ENCODE data around the gene PLXNA4.

The PLXNA4 gene

DNA sequence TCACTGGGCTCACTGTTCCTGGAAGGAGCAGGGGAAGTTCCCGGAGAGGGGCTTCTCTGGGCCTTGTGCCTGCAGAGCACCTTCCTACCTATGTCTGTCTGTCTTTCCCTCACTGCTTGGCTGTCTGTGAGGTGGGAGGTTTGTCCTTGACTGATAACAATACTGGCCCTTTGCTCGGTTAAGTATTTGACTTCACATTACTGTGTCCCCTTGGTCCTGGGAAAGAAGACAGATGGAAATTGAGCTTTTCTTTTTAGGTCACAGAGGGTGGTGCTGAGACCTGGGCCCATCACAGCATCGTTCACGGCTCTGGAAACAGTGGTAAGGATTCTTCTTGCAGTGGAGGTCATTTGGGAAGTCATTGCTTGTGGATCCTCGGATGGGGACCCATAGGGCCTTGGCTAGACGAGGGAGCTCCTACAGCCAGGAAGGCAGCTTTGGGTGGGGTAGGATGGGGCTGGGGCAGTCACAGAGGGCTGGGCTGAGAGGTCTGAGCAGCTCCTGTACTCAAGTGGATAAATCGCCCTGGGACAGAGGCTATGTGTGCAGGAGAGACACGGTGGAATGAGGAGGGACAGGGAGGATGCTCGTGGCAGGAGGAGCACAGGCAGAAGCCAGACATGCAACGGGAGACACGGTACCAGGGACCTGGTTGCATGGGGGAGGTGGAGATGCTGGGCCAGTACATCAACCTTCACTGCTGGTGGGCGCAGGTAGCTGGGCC is 450.2 kb downstream of the PLXNA4 start:
- DNase-seq (ENCODE audit: low read depth, low spot score): no peak
- TF ChIP-seq CTCF (IDR thresholded peaks at IDR 0.05; ENCODE audit: low read depth, low read length): no peak
- H3K4me3 ChIP-seq (ENCODE audit: low read depth, low read length): no peak overlapping the region
- in situ Hi-C loops (cut with HindIII; ENCODE audit: low sequenced_read_pairs): no loop called here

DNA sequence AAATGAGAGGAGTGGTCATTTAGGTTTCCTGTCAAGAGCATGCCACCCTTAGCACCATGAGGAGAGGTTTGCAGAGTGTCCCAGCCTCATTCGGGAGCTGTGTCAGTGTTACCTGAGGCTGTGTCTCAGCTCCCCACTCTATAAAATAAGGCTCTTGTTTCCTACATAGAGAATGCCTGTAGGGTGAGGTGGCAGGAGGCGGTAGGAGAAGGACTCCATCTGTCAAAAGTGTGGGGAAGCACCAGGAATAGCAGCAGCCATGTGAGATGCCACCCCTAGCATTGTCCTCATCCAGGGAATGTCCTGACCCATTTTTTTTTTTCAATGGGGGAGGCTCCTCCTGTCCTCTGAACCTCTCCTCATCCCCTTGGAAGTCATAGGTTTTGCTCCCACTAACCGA is 451.2 kb downstream of the PLXNA4 start:
- in situ Hi-C loops (cut with HindIII; ENCODE audit: low sequenced_read_pairs): no loop called here
- no peak for TF ChIP-seq CTCF (IDR thresholded peaks at IDR 0.05; ENCODE audit: low read depth, low read length)
- DNase-seq (ENCODE audit: low read depth, low spot score): no peak
- H3K4me3 ChIP-seq (ENCODE audit: low read depth, low read length): no peak overlapping the region

GRCh38 chr7:132124575-132124974 is 451.7 kb downstream of the PLXNA4 start:
- no peak for DNase-seq (ENCODE audit: low read depth, low spot score)
- H3K4me3 ChIP-seq (ENCODE audit: low read depth, low read length): no peak overlapping the region
- TF ChIP-seq CTCF (IDR thresholded peaks at IDR 0.05; ENCODE audit: low read depth, low read length): no peak
- in situ Hi-C loops (cut with HindIII; ENCODE audit: low sequenced_read_pairs): no loop called here

- no peak for DNase-seq (ENCODE audit: low read depth, low spot score)
- in situ Hi-C loops (cut with HindIII; ENCODE audit: low sequenced_read_pairs): no loop called here
- no peak for TF ChIP-seq CTCF (IDR thresholded peaks at IDR 0.05; ENCODE audit: low read depth, low read length)
- no peak overlapping the region for H3K4me3 ChIP-seq (ENCODE audit: low read depth, low read length)
Measured at GRCh38 chr7:132123773-132124172, 452.5 kb downstream of the PLXNA4 start.

- TF ChIP-seq CTCF (IDR thresholded peaks at IDR 0.05; ENCODE audit: low read depth, low read length): no peak
- no peak for DNase-seq (ENCODE audit: low read depth, low spot score)
- in situ Hi-C loops (cut with HindIII; ENCODE audit: low sequenced_read_pairs): no loop called here
- H3K4me3 ChIP-seq (ENCODE audit: low read depth, low read length): no peak overlapping the region
Measured at GRCh38 chr7:132122901-132123300, 453.4 kb downstream of the PLXNA4 start.

- no peak for DNase-seq (ENCODE audit: low read depth, low spot score)
- TF ChIP-seq CTCF (IDR thresholded peaks at IDR 0.05; ENCODE audit: low read depth, low read length): no peak
- in situ Hi-C loops (cut with HindIII; ENCODE audit: low sequenced_read_pairs): no loop called here
Measured at GRCh38 chr7:132121987-132122386, 454.3 kb downstream of the PLXNA4 start.

More at GRCh38 chr7:132121987-132122386, 454.3 kb downstream of the PLXNA4 start:
- no peak overlapping the region for H3K4me3 ChIP-seq (ENCODE audit: low read depth, low read length)

All from astrocyte of the spinal cord (primary cell).